Loucy (cell line): ENCODE data around the gene HS6ST2.

ENCODE experiments used
- EZH2phosphoT487 ChIP-seq: fragments of 200-600 bp; IDR thresholded peaks from 2 replicates; pipeline ENCODE4 v1.6.1; 2018; ENCODE audit warnings: antibody characterized with exemption, mild to moderate bottlenecking, moderate library complexity, borderline replicate concordance
- TF ChIP-seq, protein P1 (sequence below): fragments of 200-600 bp; sonication (generic); conservative IDR thresholded peaks from 2 replicates; pipeline ENCODE4 v1.5.1; 2014; ENCODE audit warnings: mild to moderate bottlenecking, antibody characterized with exemption, low read length

DNA sequence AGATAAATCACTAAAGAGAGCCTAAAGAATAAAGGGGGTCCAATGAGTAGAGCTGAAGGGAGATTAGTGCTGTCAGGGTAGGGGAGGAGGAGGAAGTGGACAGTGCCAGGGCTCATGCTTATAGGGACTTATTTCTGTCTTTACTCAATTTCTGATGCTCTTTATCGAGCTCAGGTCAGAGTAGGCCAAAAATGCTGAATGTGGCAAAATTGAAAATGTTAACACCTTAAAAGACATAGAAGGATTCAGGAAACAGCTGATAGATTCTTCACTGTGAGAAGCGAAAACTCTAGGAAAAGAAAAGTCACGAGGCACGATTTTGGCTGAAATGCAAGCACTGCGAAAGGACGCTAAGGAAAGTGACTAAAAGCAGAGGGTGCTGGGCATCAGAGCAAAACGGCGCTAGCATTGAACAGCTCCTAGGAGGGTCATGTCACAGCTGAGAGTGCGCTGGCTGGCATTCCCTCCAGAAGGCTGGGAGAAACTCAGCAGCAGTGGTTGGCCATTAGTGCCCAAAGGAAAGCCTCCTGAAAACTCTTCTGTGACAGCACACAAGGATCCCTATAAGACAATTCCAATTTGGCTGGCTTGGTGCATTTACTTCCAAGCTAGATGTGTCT, 150.9 kb downstream of the HS6ST2 start:
- no peak for TF ChIP-seq EZH2phosphoT487
- TF ChIP-seq, protein P1, sequence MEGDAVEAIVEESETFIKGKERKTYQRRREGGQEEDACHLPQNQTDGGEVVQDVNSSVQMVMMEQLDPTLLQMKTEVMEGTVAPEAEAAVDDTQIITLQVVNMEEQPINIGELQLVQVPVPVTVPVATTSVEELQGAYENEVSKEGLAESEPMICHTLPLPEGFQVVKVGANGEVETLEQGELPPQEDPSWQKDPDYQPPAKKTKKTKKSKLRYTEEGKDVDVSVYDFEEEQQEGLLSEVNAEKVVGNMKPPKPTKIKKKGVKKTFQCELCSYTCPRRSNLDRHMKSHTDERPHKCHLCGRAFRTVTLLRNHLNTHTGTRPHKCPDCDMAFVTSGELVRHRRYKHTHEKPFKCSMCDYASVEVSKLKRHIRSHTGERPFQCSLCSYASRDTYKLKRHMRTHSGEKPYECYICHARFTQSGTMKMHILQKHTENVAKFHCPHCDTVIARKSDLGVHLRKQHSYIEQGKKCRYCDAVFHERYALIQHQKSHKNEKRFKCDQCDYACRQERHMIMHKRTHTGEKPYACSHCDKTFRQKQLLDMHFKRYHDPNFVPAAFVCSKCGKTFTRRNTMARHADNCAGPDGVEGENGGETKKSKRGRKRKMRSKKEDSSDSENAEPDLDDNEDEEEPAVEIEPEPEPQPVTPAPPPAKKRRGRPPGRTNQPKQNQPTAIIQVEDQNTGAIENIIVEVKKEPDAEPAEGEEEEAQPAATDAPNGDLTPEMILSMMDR = no peak
